Endothelial cell of umbilical vein (primary cell): ENCODE results near the gene SNAPC2. TPM values are rescaled to one million over a fixed set of nuclear protein-coding genes. Genes with fewer than 3 reads are reported as not detected.

Experiments
- BruUV-seq: library from RNA; stranded (reverse); fragments of 400-500 nt; replicated peaks from 2 replicates; lab custom pipeline; 2021; lab: Mats Ljungman, UMichigan
- CTCF ChIA-PET: fragments of 300-600, 350-600 bp; sonication (Branson Sonifier 250); formaldehyde crosslinking; loops from one replicate; lab custom pipeline; 2021; ENCODE audit warnings: antibody characterized with exemption, inconsistent platforms; lab: Charles Lee
- POLR2A ChIA-PET: fragments of 300-600, 350-600 bp; sonication (Branson Sonifier 250); formaldehyde crosslinking; loops from one replicate; lab custom pipeline; 2021; ENCODE audit warnings: antibody characterized with exemption, inconsistent platforms; lab: Charles Lee
- DNase-seq: peaks from one replicate; pipeline ENCODE4 v3.0.0-alpha.2; 2011; ENCODE audit warnings: low read depth, low spot score
- FAIRE-seq: peaks from 2 replicates; lab custom pipeline; 2011; peaks lifted over from hg19 to GRCh38; lab: Jason Lieb, UNC
- H2AFZ ChIP-seq: 2 replicates; pipeline ENCODE4 v1.6.0; 2012; ENCODE audit warnings: low read depth, low read length, control low read depth, inconsistent platforms
- H3K27ac ChIP-seq: 2 replicates; pipeline ENCODE4 v1.5.1; 2011; ENCODE audit warnings: low read depth, mild to moderate bottlenecking, control low read depth, low read length, moderate library complexity; ENCODE audit not compliant: insufficient read depth
- H3K27me3 ChIP-seq, 2 experiments: 2 replicates each; pipeline versions ENCODE4 v1.6.0 to v1.6.1; 2011; ENCODE audit warnings: low read length in 2 of 2, mixed read lengths in 1 of 2; ENCODE audit not compliant: control insufficient read depth in 2 of 2, insufficient read depth in 2 of 2
- H3K36me3 ChIP-seq, 2 experiments: 2 replicates in 1 of 2; 3 replicates in 1 of 2; pipeline ENCODE4 v1.5.1; 2011; ENCODE audit warnings: low read length in 2 of 2, mild to moderate bottlenecking in 1 of 2, moderate library complexity in 1 of 2; ENCODE audit not compliant: control insufficient read depth in 2 of 2, insufficient read depth in 2 of 2; ENCODE audit errors: extremely low read depth in 1 of 2
- H3K4me1 ChIP-seq: 3 replicates; pipeline ENCODE4 v1.5.1; 2011; ENCODE audit warnings: mild to moderate bottlenecking, low read length; ENCODE audit not compliant: control insufficient read depth, insufficient read depth; ENCODE audit errors: extremely low read depth
- H3K4me2 ChIP-seq: 2 replicates; pipeline ENCODE4 v1.6.1; 2011; ENCODE audit warnings: low read length, control low read depth, mixed read lengths; ENCODE audit not compliant: insufficient read depth
- H3K4me3 ChIP-seq, 3 experiments: fragments of 200-600 bp in 1 of 3; sonication (generic), shearing (Covaris generic) in 1 of 3; replicated peaks in 1 of 3; 2 replicates each; pipeline ENCODE4 v1.5.1; 2011 to 2016; ENCODE audit warnings: control low read depth in 3 of 3, low read length in 3 of 3, mild to moderate bottlenecking in 2 of 3, inconsistent platforms in 1 of 3, low read depth in 1 of 3, moderate library complexity in 1 of 3; ENCODE audit not compliant: insufficient read depth in 1 of 3
- H3K79me2 ChIP-seq: 2 replicates; pipeline ENCODE4 v1.6.0; 2012; ENCODE audit warnings: low read length, inconsistent platforms; ENCODE audit not compliant: control insufficient read depth, insufficient read depth
- H3K9ac ChIP-seq: replicated peaks from 2 replicates; pipeline ENCODE3; 2011; ENCODE audit warnings: low read length, control low read depth; ENCODE audit not compliant: insufficient read depth; ENCODE audit errors: extremely low read depth
- H3K9me1 ChIP-seq: replicated peaks from 3 replicates; pipeline ENCODE4 v1.6.0; 2011; ENCODE audit warnings: mild to moderate bottlenecking, low read length; ENCODE audit not compliant: control insufficient read depth, insufficient read depth; ENCODE audit errors: extremely low read depth
- H3K9me3 ChIP-seq: replicated peaks from 2 replicates; pipeline ENCODE4 v1.5.1; 2012; ENCODE audit warnings: low read length, inconsistent platforms; ENCODE audit not compliant: control insufficient read depth, insufficient read depth
- H4K20me1 ChIP-seq: replicated peaks from 2 replicates; pipeline ENCODE3; 2011; ENCODE audit warnings: mild to moderate bottlenecking, low read length; ENCODE audit not compliant: control insufficient read depth, insufficient read depth; ENCODE audit errors: extremely low read depth
- EZH2 ChIP-seq: IDR thresholded peaks from 2 replicates; pipeline ENCODE4 v1.6.1; 2012; ENCODE audit warnings: borderline replicate concordance, low read depth, mild to moderate bottlenecking, moderate library complexity, low read length, inconsistent platforms; ENCODE audit not compliant: severe bottlenecking
- FOS ChIP-seq: IDR thresholded peaks from 2 replicates; pipeline ENCODE4 v1.6.1; 2011; ENCODE audit warnings: mild to moderate bottlenecking, low read length, moderate library complexity, borderline replicate concordance; ENCODE audit not compliant: insufficient read depth
- GATA2 ChIP-seq: IDR thresholded peaks from 2 replicates; pipeline ENCODE4 v1.7.0; 2011; ENCODE audit warnings: low read depth, mild to moderate bottlenecking, moderate library complexity, mixed read lengths, low read length; ENCODE audit not compliant: insufficient read length, insufficient read depth
- MYC ChIP-seq: IDR thresholded peaks from one replicate; pipeline ENCODE4 v1.6.1; 2011; ENCODE audit warnings: mild to moderate bottlenecking, low read depth, low read length
- POLR2A ChIP-seq: IDR thresholded peaks from 2 replicates; pipeline ENCODE4 v1.6.1; 2012; ENCODE audit warnings: low read depth, mild to moderate bottlenecking, control low read depth, low read length
- POLR2AphosphoS5 ChIP-seq: IDR thresholded peaks from 2 replicates; pipeline ENCODE4 v1.6.1; 2012; ENCODE audit warnings: low read depth, mild to moderate bottlenecking, control low read depth, low read length, moderate library complexity; ENCODE audit not compliant: insufficient read depth
- dilution Hi-C: fragments of 300-500 bp; cut with MboI; formaldehyde crosslinking; loops from one replicate; pipeline ENCODE4 v1.15.0; 2019; ENCODE audit warnings: low sequenced_read_pairs; ENCODE audit not compliant: extremely low pct_ligation_motif_present
- intact Hi-C: fragments of 100-400 bp; cut with micrococcal nuclease; formaldehyde crosslinking; loops from one replicate; pipeline ENCODE4 v1.10.0; 2022
- polyA plus RNA-seq, 4 experiments: library from polyadenylated mRNA; depleted of rRNA in 3 of 4; stranded (reverse) in 3 of 4; unstranded in 1 of 4; fragments of >200 nt; gene quantifications; 2 replicates each; pipeline versions ENCODE4 v1.2.1 to v1.2.3, GENCODE V29; 2011 to 2012; ENCODE audit warnings: missing spikeins in 1 of 4
- total RNA-seq: library from RNA; stranded (reverse); gene quantifications from 2 replicates; pipeline ENCODE4 v1.2.3, GENCODE V29; 2021
- TF ChIP-seq, protein P1 (sequence below): IDR thresholded peaks from 2 replicates; pipeline ENCODE4 v1.6.1; 2011; ENCODE audit not compliant: insufficient read depth, insufficient read length
- TF ChIP-seq, protein P2 (sequence below), 2 donors: IDR thresholded peaks; 1 replicate in 1 of 2; 2 replicates in 1 of 2; pipeline ENCODE4 v1.5.1; 2011; ENCODE audit warnings: low read length in 2 of 2, mild to moderate bottlenecking in 2 of 2, moderate library complexity in 2 of 2, control low read depth in 1 of 2, inconsistent platforms in 1 of 2, low read depth in 1 of 2; ENCODE audit not compliant: insufficient read depth in 1 of 2; ENCODE audit errors: extremely low read depth in 1 of 2

Gene SNAPC2
- total and polyA plus RNA-seq, 2 donors (not counting 3 experiments of a cell fraction or from before 2014, with no cell fraction given) = 23.7 to 25.8 TPM

DNA sequence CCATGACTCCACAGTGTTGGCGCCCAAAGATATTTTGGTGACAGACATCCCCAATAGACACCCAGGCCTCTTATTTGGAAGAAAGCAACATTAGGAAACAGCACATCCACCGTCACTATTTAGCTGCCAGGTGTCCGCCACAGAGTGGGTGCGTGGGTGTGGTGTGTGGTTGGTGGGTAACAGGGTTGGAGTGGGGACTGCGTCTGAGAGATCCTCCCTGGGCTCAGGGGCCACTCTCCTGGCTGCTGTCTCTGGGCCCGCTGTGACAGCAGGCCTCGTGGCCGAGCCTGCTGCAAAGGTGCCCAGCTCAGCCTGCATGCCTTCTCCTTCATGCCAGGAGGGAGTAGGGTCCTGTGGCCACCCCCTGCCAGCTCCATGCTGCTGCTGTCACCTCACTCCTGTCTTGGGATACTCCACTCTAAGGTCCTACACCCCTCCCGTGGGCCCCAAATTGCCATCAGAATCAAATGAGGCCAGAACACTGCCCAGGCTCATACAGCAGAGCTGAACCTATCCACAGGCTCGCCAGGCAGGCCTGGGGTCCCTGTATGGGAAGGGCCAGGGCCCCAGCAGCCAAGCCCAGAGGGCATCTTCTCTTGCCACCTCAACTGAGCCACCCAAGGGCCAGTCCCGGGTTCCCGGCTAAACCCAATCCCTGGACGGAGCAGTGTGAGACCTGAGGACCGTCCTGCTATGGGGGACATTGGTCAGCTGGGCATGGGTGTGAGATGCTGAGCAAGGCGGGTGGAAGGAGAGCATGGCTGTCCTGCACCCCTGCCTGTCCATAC lies 48.1 kb downstream of the SNAPC2 start:
- H3K4me2 ChIP-seq = no peak overlapping the region
- ChIA-PET CTCF (interaction anchor here (3.4 kb wide), 1 partner anchor 24 kb away, joined by 40 read pairs; the partner anchor contains the start of gene TIMM44), POLR2A (no interaction called here)

More for the DNA sequence above, 48.1 kb downstream of the SNAPC2 start:
- Histone ChIP-seq H3K9me3 (no peaks in the 10 kb centered on the region), H3K79me2 (no peaks in the 10 kb centered on the region), H4K20me1 (no peaks in the 10 kb centered on the region), H3K9me1 (no peaks in the 10 kb centered on the region), H3K27me3 (no peaks in the 10 kb centered on the region), H3K9ac (no peak overlapping the region), H3K4me1 (no peaks in the 10 kb centered on the region), H2AFZ (no peak overlapping the region), H3K36me3 (peaks cover 19 to 46% of the 10 kb centered on the region in 2 experiments), H3K4me3 (no peak overlapping the region), H3K27ac (no peak overlapping the region)
- DNase-seq = no peak
- dilution Hi-C loops = no loop called here
- intact Hi-C loops = no loop called here
- BruUV-seq = no TSS peak
- FAIRE-seq = no peak
- TF ChIP-seq MYC (no peak), POLR2A (no peak), GATA2 (no peak), EZH2 (no peak), FOS (no peak), POLR2AphosphoS5 (no peak)
- TF ChIP-seq, protein P1, sequence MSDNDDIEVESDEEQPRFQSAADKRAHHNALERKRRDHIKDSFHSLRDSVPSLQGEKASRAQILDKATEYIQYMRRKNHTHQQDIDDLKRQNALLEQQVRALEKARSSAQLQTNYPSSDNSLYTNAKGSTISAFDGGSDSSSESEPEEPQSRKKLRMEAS = no peak
- TF ChIP-seq, protein P2, sequence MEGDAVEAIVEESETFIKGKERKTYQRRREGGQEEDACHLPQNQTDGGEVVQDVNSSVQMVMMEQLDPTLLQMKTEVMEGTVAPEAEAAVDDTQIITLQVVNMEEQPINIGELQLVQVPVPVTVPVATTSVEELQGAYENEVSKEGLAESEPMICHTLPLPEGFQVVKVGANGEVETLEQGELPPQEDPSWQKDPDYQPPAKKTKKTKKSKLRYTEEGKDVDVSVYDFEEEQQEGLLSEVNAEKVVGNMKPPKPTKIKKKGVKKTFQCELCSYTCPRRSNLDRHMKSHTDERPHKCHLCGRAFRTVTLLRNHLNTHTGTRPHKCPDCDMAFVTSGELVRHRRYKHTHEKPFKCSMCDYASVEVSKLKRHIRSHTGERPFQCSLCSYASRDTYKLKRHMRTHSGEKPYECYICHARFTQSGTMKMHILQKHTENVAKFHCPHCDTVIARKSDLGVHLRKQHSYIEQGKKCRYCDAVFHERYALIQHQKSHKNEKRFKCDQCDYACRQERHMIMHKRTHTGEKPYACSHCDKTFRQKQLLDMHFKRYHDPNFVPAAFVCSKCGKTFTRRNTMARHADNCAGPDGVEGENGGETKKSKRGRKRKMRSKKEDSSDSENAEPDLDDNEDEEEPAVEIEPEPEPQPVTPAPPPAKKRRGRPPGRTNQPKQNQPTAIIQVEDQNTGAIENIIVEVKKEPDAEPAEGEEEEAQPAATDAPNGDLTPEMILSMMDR (IDR thresholded peaks at IDR 0.05; ENCODE audit: extremely low read depth in 1 of 2, insufficient read depth in 1 of 2, low read depth in 1 of 2, low read length in 2 of 2) = no peak
